ENCODE measurements around the gene ZNF165.
A peak's percentile ranks its signal among the peaks of the same experiment; 100 is the strongest.

Gene ZNF165

GRCh38 chr6:28136585-28137504 is 56.5 kb downstream of the ZNF165 start (continued):
- peak; percentile 68; the same call in 1 of the 2 replicates for TF ChIP-seq ZBTB6 (tag by site-specific recombination; IDR thresholded peaks at IDR 0.05)
- TF ChIP-seq ZNF488 (tag by site-specific recombination; IDR thresholded peaks at IDR 0.05): no peak
- peak; percentile 97 for TF ChIP-seq ZBTB10 (tag by site-specific recombination; IDR thresholded peaks at IDR 0.05)
- peak; percentile 37; the same call in 1 of the 2 replicates for TF ChIP-seq REST (tag by site-specific recombination; IDR thresholded peaks at IDR 0.05)
- no peak for TF ChIP-seq ZNF544 (tag by site-specific recombination; IDR thresholded peaks at IDR 0.05)
- TF ChIP-seq ZNF561 (tag by site-specific recombination; IDR thresholded peaks at IDR 0.05; ENCODE audit: borderline replicate concordance): peak; percentile 80
- peak; percentile 22 for TF ChIP-seq KLF9 (tag by site-specific recombination; IDR thresholded peaks at IDR 0.05; ENCODE audit: low read depth)
- TF ChIP-seq ZFHX2 (tag by site-specific recombination; conservative IDR thresholded peaks at IDR 0.05): peak; percentile 41; the same call in 1 of the 2 replicates
- TF ChIP-seq ZBTB44 (tag by site-specific recombination; IDR thresholded peaks at IDR 0.05): peak; percentile 35; the same call in 1 of the 2 replicates
- peak; percentile 99 for TF ChIP-seq ZBTB48 (tag by site-specific recombination; IDR thresholded peaks at IDR 0.05)
- TF ChIP-seq PRDM4 (tag by site-specific recombination; IDR thresholded peaks at IDR 0.05): 0 out of 2 replicates have a peak, but pooled peaks have one; percentile 22
- no peak for TF ChIP-seq ZNF768 (tag by site-specific recombination; IDR thresholded peaks at IDR 0.05)
- TF ChIP-seq ZNF391 (tag by site-specific recombination; IDR thresholded peaks at IDR 0.05; ENCODE audit: borderline replicate concordance, low read depth): peak; percentile 92
- no peak for TF ChIP-seq ZNF776 (tag by site-specific recombination; IDR thresholded peaks at IDR 0.05; ENCODE audit: borderline replicate concordance)
- TF ChIP-seq ZNF223 (tag by site-specific recombination; IDR thresholded peaks at IDR 0.05): peak; percentile 17; the same call in 1 of the 2 replicates
- TF ChIP-seq ZNF596 (tag by site-specific recombination; IDR thresholded peaks at IDR 0.05): 0 out of 2 replicates have a peak, but pooled peaks have one; percentile 25
- peak; percentile 86 for TF ChIP-seq ZNF221 (tag by site-specific recombination; IDR thresholded peaks at IDR 0.05; ENCODE audit: borderline replicate concordance)
- no peak for TF ChIP-seq ZNF175 (tag by site-specific recombination; IDR thresholded peaks at IDR 0.05)
- TF ChIP-seq ZNF10 (tag by site-specific recombination; IDR thresholded peaks at IDR 0.05): 0 out of 2 replicates have a peak, but pooled peaks have one; percentile 14
- TF ChIP-seq ZNF157 (tag by site-specific recombination; IDR thresholded peaks at IDR 0.05): no peak
- peak; percentile 90 for TF ChIP-seq ZFP37 (tag by site-specific recombination; IDR thresholded peaks at IDR 0.05)
- TF ChIP-seq GLI4 (tag by site-specific recombination; IDR thresholded peaks at IDR 0.05): peak; percentile 76; the same call in 1 of the 2 replicates
- peak; percentile 77; the same call in 1 of the 2 replicates for TF ChIP-seq ZFP69B (tag by site-specific recombination; IDR thresholded peaks at IDR 0.05)
- peak; percentile 66 for TF ChIP-seq GLIS1 (tag by site-specific recombination; IDR thresholded peaks at IDR 0.05)
- no peak for TF ChIP-seq KLF7 (tag by site-specific recombination; IDR thresholded peaks at IDR 0.05; ENCODE audit: borderline replicate concordance)
- TF ChIP-seq REPIN1 (tag by site-specific recombination; IDR thresholded peaks at IDR 0.05; ENCODE audit: low read depth): peak; percentile 83; the same call in 1 of the 2 replicates

Measured in HEK293 (cell line).